Activated CD8-positive, alpha-beta T cell treated with anti-CD3 and anti-CD28 coated beads for 36 hours (primary cell): ENCODE measurements around the gene PCBP2. TPM values are rescaled to one million over a fixed set of nuclear protein-coding genes. Genes with fewer than 3 reads are reported as not detected.

Experiments
- ATAC-seq: fragments of 200-7000 bp; cut with Tn5 transposase; one replicate; pipeline ENCODE4 v1.10.0; 2021; ENCODE audit warnings: mild to moderate bottlenecking, moderate library complexity
- CTCF ChIA-PET: fragments of 350-600 bp; sonication (Branson Sonifier 250); formaldehyde crosslinking; loops from one replicate; lab custom pipeline; 2021; ENCODE audit warnings: antibody characterized with exemption; lab: Charles Lee
- POLR2A ChIA-PET: fragments of 350-600 bp; sonication (Branson Sonifier 250); formaldehyde crosslinking; loops from one replicate; lab custom pipeline; 2021; ENCODE audit warnings: antibody characterized with exemption; lab: Charles Lee
- DNase-seq: peaks from one replicate; pipeline ENCODE4 v3.0.0-alpha.2; 2020
- H3K27ac Mint-ChIP-seq: one replicate; pipeline ENCODE4 v1.8.0; 2021; ENCODE audit warnings: mild to moderate bottlenecking, mixed read lengths
- H3K27me3 Mint-ChIP-seq: one replicate; pipeline ENCODE4 v1.8.0; 2021; ENCODE audit warnings: mixed read lengths
- H3K36me3 Mint-ChIP-seq: one replicate; pipeline ENCODE4 v1.8.0; 2021; ENCODE audit warnings: low read depth, mixed read lengths
- H3K4me1 Mint-ChIP-seq: one replicate; pipeline ENCODE4 v1.8.0; 2021; ENCODE audit warnings: low read depth, mixed read lengths
- H3K4me3 Mint-ChIP-seq: one replicate; pipeline ENCODE4 v1.8.0; 2021; ENCODE audit warnings: mild to moderate bottlenecking, moderate library complexity, mixed read lengths
- H3K9me3 Mint-ChIP-seq: one replicate; pipeline ENCODE4 v1.8.0; 2021; ENCODE audit warnings: mixed read lengths
- CTCF ChIP-seq: fragments of 200-600 bp; IDR thresholded peaks from one replicate; pipeline ENCODE4 v1.8.0; 2022; ENCODE audit warnings: antibody characterized with exemption, mild to moderate bottlenecking
- intact Hi-C: fragments of 100-400 bp; cut with micrococcal nuclease; formaldehyde crosslinking; loops from one replicate; pipeline ENCODE4 v1.10.0; 2022
- total RNA-seq, 2 experiments: library from RNA; stranded (reverse); gene quantifications; one replicate each; pipeline ENCODE4 v1.2.3, GENCODE V29; 2021

Gene PCBP2
- total RNA-seq, 2 experiments from 2014 or later, result 958 to 973 TPM

GRCh38 chr12:53500776-53501614 is 49.1 kb downstream of the PCBP2 start, which contains the start of gene TARBP2:
TSS of gene TARBP2 (plus strand) at chr12:53501283. CDS start at chr12:53501409, 126 bp downstream.
- peak; percentile 81 for ATAC-seq
- H3K27ac Mint-ChIP-seq, result peak within 1 kb of the TSS; percentile 94
- intact Hi-C loops, result loop anchor here (10.0 kb wide), 1 partner anchor 146 kb away; no protein-coding TSS in a partner anchor
- POLR2A ChIA-PET, result interaction anchor here (0.9 to 54.1 kb wide), 9 partner anchors 8 to 201 kb away, joined by 3 to 1494 read pairs (median 4); partner anchors contain the start of genes AAAS, ATP5MC2, MYG1 and PCBP2
- H3K9me3 Mint-ChIP-seq, result no peaks in the 10 kb centered on the region
- peaks cover 39% of the 10 kb centered on the region for H3K4me1 Mint-ChIP-seq
- TF ChIP-seq CTCF, result no peak
- CTCF ChIA-PET, result interaction anchor here (0.9 to 1.9 kb wide), 9 partner anchors 8 to 182 kb away, joined by 3 to 8 read pairs (median 5); partner anchors contain the start of genes AAAS and ATP5MC2
- peak; percentile 98 for DNase-seq
- H3K4me3 Mint-ChIP-seq, result peak within 1 kb of the TSS; percentile 76
- no peaks in the 10 kb centered on the region for H3K27me3 Mint-ChIP-seq
- peaks cover 3% of the 10 kb centered on the region for H3K36me3 Mint-ChIP-seq

GRCh38 chr12:53501615-53502181 is 49.8 kb downstream of the PCBP2 start:
- ChIA-PET POLR2A (interaction anchor here (0.7 to 54.1 kb wide), 9 partner anchors 9 to 186 kb away, joined by 3 to 1494 read pairs (median 4); partner anchors contain the start of genes AAAS, ATP5MC2 and PCBP2), CTCF (interaction anchor here (1.1 to 1.9 kb wide), 7 partner anchors 7 to 183 kb away, joined by 3 to 8 read pairs (median 5); partner anchors contain the start of gene AAAS)
- peaks cover 3% of the 10 kb centered on the region for H3K36me3 Mint-ChIP-seq
- peak overlapping the region; percentile 76 for H3K4me3 Mint-ChIP-seq
- no peak for DNase-seq
- H3K27me3 Mint-ChIP-seq, result no peaks in the 10 kb centered on the region
- peak overlapping the region; percentile 94 for H3K27ac Mint-ChIP-seq
- no peak for TF ChIP-seq CTCF
- H3K4me1 Mint-ChIP-seq, result peaks cover 39% of the 10 kb centered on the region
- H3K9me3 Mint-ChIP-seq, result no peaks in the 10 kb centered on the region
- no peak for ATAC-seq
- intact Hi-C loops, result loop anchor here (10.0 kb wide), 1 partner anchor 147 kb away; no protein-coding TSS in a partner anchor

GRCh38 chr12:53502331-53502730 is 50.4 kb downstream of the PCBP2 start:
- DNase-seq (no peak), ATAC-seq (no peak)
- intact Hi-C loops, result loop anchor here (10.0 kb wide), 1 partner anchor 148 kb away; no protein-coding TSS in a partner anchor
- TF ChIP-seq CTCF, result no peak
- POLR2A ChIA-PET, result interaction anchor here (0.7 to 54.1 kb wide), 3 partner anchors 35 to 181 kb away, joined by 3 to 1494 read pairs (median 7); partner anchors contain the start of genes AAAS and PCBP2
- Mint-ChIP-seq H3K4me1 (peaks cover 38% of the 10 kb centered on the region), H3K36me3 (peaks cover 3% of the 10 kb centered on the region), H3K27ac (peak overlapping the region; percentile 94), H3K9me3 (no peaks in the 10 kb centered on the region), H3K4me3 (peak overlapping the region; percentile 76), H3K27me3 (no peaks in the 10 kb centered on the region)
- CTCF ChIA-PET, result interaction anchor here (1.8 to 2.2 kb wide), 3 partner anchors 62 to 181 kb away, joined by 4 to 9 read pairs (median 6); partner anchors contain the start of gene AAAS

DNA sequence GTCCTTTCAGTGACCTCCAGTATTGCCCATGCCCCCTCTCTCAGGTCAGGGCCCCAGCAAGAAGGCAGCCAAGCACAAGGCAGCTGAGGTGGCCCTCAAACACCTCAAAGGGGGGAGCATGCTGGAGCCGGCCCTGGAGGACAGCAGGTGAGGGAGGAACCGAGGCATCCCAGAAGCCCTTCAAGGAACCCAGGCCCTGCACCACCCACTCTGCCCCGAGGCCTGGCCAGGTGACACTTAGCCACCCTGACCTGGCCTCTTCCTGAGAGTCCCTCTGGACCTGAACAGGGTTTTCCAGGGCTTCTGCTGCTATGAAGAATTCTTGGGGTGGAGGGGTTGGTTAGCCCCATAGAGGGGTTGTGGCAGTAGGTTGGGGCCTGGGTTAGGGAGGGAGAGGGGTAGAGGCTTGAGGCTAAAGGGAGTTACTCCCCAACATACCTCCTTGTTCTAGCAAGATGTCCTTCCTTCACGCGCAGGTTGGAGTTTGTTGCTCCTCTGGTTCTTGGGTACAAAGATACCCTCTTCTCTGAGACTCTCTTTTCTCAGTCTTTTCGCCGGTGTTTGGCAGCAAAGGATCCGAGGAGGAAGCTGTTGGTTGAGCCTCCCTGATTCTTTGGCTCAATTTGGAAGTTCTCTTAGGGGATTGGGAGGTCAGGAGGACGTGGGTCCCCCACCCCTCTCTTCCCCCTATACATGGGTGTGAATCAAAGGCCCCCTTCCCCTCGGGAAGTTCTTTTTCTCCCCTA is 51.3 kb downstream of the PCBP2 start:
- ATAC-seq, result no peak
- Mint-ChIP-seq H3K27me3 (no peaks in the 10 kb centered on the region), H3K9me3 (no peaks in the 10 kb centered on the region), H3K36me3 (peaks cover 3% of the 10 kb centered on the region), H3K27ac (no peak overlapping the region), H3K4me1 (peaks cover 33% of the 10 kb centered on the region), H3K4me3 (peak overlapping the region; percentile 76)
- intact Hi-C loops, result loop anchor here (10.0 kb wide), 1 partner anchor 148 kb away; no protein-coding TSS in a partner anchor
- POLR2A ChIA-PET, result interaction anchor here (54.1 kb wide), 1 partner anchor 36 kb away, joined by 1494 read pairs; the partner anchor contains the start of gene PCBP2
- DNase-seq, result no peak
- no peak for TF ChIP-seq CTCF
- CTCF ChIA-PET, result interaction anchor here (1.1 to 2.2 kb wide), 3 partner anchors 151 to 182 kb away, joined by 4 to 9 read pairs (median 6); partner anchors contain the start of gene AAAS
